H1 (cell line): ENCODE results near the gene DOCK9. TPM values are rescaled to one million over a fixed set of nuclear protein-coding genes. Genes with fewer than 3 reads are reported as not detected.

Source experiments
- CTCF ChIA-PET: fragments of 300-600 bp; sonication (Branson Sonifier 250); formaldehyde crosslinking; loops from one replicate; lab custom pipeline; 2021; ENCODE audit not compliant: partially characterized antibody; lab: Charles Lee
- POLR2A ChIA-PET: fragments of 300-600 bp; sonication (Branson Sonifier 250); formaldehyde crosslinking; loops from one replicate; lab custom pipeline; 2021; ENCODE audit warnings: inconsistent platforms; ENCODE audit not compliant: partially characterized antibody; lab: Charles Lee
- DNase-seq, 2 experiments: peaks; one replicate each; pipeline versions ENCODE4 v3.0.0 to v3.0.0-alpha.2; 2010 to 2022; ENCODE audit warnings: low spot score in 2 of 2, low read depth in 1 of 2, mixed read lengths in 1 of 2
- FAIRE-seq: peaks from 2 replicates; lab custom pipeline; 2011; peaks lifted over from hg19 to GRCh38; lab: Jason Lieb, UNC
- H2AFZ ChIP-seq: 2 replicates; pipeline ENCODE4 v1.8.1; 2012; ENCODE audit warnings: low read length, inconsistent platforms
- H2AK5ac ChIP-seq: 2 replicates; pipeline ENCODE4 v1.6.1; 2013; ENCODE audit warnings: low read depth, low read length
- H2BK120ac ChIP-seq: replicated peaks from 2 replicates; pipeline ENCODE3; 2013; ENCODE audit warnings: low read depth, low read length, inconsistent platforms
- H2BK12ac ChIP-seq: 2 replicates; pipeline ENCODE4 v1.6.1; 2013; ENCODE audit warnings: low read depth, low read length
- H2BK15ac ChIP-seq: 2 replicates; pipeline ENCODE4 v1.6.1; 2013; ENCODE audit warnings: low read length
- H2BK20ac ChIP-seq: 2 replicates; pipeline ENCODE4 v1.6.1; 2013; ENCODE audit warnings: low read length
- H2BK5ac ChIP-seq: 2 replicates; pipeline ENCODE4 v1.6.1; 2013; ENCODE audit warnings: low read depth, low read length
- H3K14ac ChIP-seq: 2 replicates; pipeline ENCODE4 v1.6.1; 2013; ENCODE audit warnings: inconsistent platforms; ENCODE audit not compliant: insufficient read length
- H3K18ac ChIP-seq: 2 replicates; pipeline ENCODE4 v1.6.1; 2013; ENCODE audit warnings: low read length; ENCODE audit errors: extremely low read depth
- H3K23ac ChIP-seq: 2 replicates; pipeline ENCODE4 v1.6.1; 2013; ENCODE audit warnings: inconsistent platforms; ENCODE audit not compliant: insufficient read length
- H3K23me2 ChIP-seq: 2 replicates; pipeline ENCODE4 v1.6.1; 2013; ENCODE audit warnings: low read depth, low read length
- H3K27ac ChIP-seq: 2 replicates; pipeline ENCODE4 v1.6.1; 2011; ENCODE audit warnings: low read depth, low read length, inconsistent platforms
- H3K27me3 ChIP-seq, 4 experiments: replicated peaks in 1 of 4; 1 replicate in 1 of 4; 2 replicates in 3 of 4; pipeline versions ENCODE4 v1.6.1 to v1.8.1; 2011 to 2013; ENCODE audit warnings: low read length in 3 of 4, mild to moderate bottlenecking in 3 of 4, inconsistent platforms in 2 of 4, mixed read lengths in 2 of 4, moderate library complexity in 1 of 4; ENCODE audit not compliant: control insufficient read depth in 3 of 4, insufficient read depth in 3 of 4; ENCODE audit errors: extremely low read depth in 1 of 4
- H3K36me3 ChIP-seq, 4 experiments: 2 replicates each; pipeline versions ENCODE4 v1.6.1 to v1.8.1; 2011 to 2013; ENCODE audit warnings: mild to moderate bottlenecking in 4 of 4, low read length in 3 of 4, moderate library complexity in 2 of 4, control low read depth in 1 of 4, inconsistent platforms in 1 of 4; ENCODE audit not compliant: insufficient read depth in 4 of 4, control insufficient read depth in 2 of 4
- H3K4ac ChIP-seq: replicated peaks from 2 replicates; pipeline ENCODE3; 2013; ENCODE audit warnings: low read length, low read depth, mixed read lengths, inconsistent platforms; ENCODE audit not compliant: insufficient read length
- H3K4me1 ChIP-seq, 4 experiments: replicated peaks in 1 of 4; 1 replicate in 1 of 4; 2 replicates in 3 of 4; pipeline versions ENCODE4 v1.6.1 to v1.8.1; 2011 to 2013; ENCODE audit warnings: low read length in 3 of 4, inconsistent platforms in 2 of 4, mixed read lengths in 1 of 4; ENCODE audit not compliant: insufficient read depth in 4 of 4, control insufficient read depth in 3 of 4
- H3K4me2 ChIP-seq, 2 experiments: 2 replicates each; pipeline versions ENCODE4 v1.6.1 to v1.8.1; 2011 to 2013; ENCODE audit warnings: low read depth in 2 of 2, low read length in 2 of 2, control low read depth in 1 of 2, inconsistent platforms in 1 of 2, mild to moderate bottlenecking in 1 of 2; ENCODE audit not compliant: insufficient read depth in 1 of 2
- H3K4me3 ChIP-seq, 4 experiments: fragments of 200-600, 300-600 bp in 1 of 4; sonication (generic), shearing (Covaris generic), sonication (Bioruptor Twin) in 1 of 4; 2 replicates each; pipeline versions ENCODE4 v1.5.1 to v1.8.1; 2011 to 2016; ENCODE audit warnings: low read length in 4 of 4, low read depth in 3 of 4, control low read depth in 2 of 4, inconsistent platforms in 2 of 4, mild to moderate bottlenecking in 2 of 4, mixed read lengths in 1 of 4, moderate library complexity in 1 of 4; ENCODE audit not compliant: insufficient read depth in 2 of 4; ENCODE audit errors: extremely low read depth in 1 of 4
- H3K56ac ChIP-seq: replicated peaks from 2 replicates; pipeline ENCODE3; 2013; ENCODE audit warnings: low read depth, mild to moderate bottlenecking, mixed read lengths, low read length, inconsistent platforms; ENCODE audit not compliant: insufficient read length
- H3K79me1 ChIP-seq: 2 replicates; pipeline ENCODE4 v1.6.1; 2013; ENCODE audit warnings: low read depth, low read length, control low read depth
- H3K79me2 ChIP-seq, 2 experiments: 2 replicates each; pipeline versions ENCODE4 v1.6.1 to v1.8.1; 2012 to 2013; ENCODE audit warnings: low read length in 2 of 2, mild to moderate bottlenecking in 2 of 2, inconsistent platforms in 1 of 2; ENCODE audit not compliant: insufficient read depth in 2 of 2, control insufficient read depth in 1 of 2
- H3K9ac ChIP-seq, 4 experiments: replicated peaks in 1 of 4; 1 replicate in 1 of 4; 2 replicates in 3 of 4; pipeline versions ENCODE4 v1.6.1 to v1.8.1; 2011 to 2013; ENCODE audit warnings: low read depth in 3 of 4, low read length in 3 of 4, control low read depth in 2 of 4, mild to moderate bottlenecking in 2 of 4, moderate library complexity in 2 of 4, inconsistent platforms in 1 of 4; ENCODE audit errors: extremely low read depth in 1 of 4
- H3K9me3 ChIP-seq, 2 experiments: 2 replicates each; pipeline versions ENCODE4 v1.6.1 to v1.8.1; 2012 to 2013; ENCODE audit warnings: mild to moderate bottlenecking in 2 of 2, moderate library complexity in 2 of 2, control low read depth in 1 of 2, inconsistent platforms in 1 of 2, low read depth in 1 of 2, low read length in 1 of 2, mixed read lengths in 1 of 2; ENCODE audit not compliant: insufficient read depth in 2 of 2
- H4K20me1 ChIP-seq, 2 experiments: replicated peaks in 1 of 2; 2 replicates each; pipeline versions ENCODE3 to v1.8.1; 2011 to 2013; ENCODE audit warnings: inconsistent platforms in 2 of 2, low read length in 2 of 2, mild to moderate bottlenecking in 1 of 2; ENCODE audit not compliant: insufficient read depth in 2 of 2, control insufficient read depth in 1 of 2
- H4K5ac ChIP-seq: 2 replicates; pipeline ENCODE4 v1.6.1; 2013; ENCODE audit warnings: low read length, low read depth, mixed read lengths, inconsistent platforms; ENCODE audit not compliant: insufficient read length
- H4K8ac ChIP-seq: 2 replicates; pipeline ENCODE4 v1.8.0; 2013; ENCODE audit warnings: mild to moderate bottlenecking, moderate library complexity, low read length, inconsistent platforms; ENCODE audit not compliant: insufficient read depth; ENCODE audit errors: extremely low read depth
- H4K91ac ChIP-seq: replicated peaks from 2 replicates; pipeline ENCODE3; 2013; ENCODE audit warnings: low read length, mixed read lengths, inconsistent platforms; ENCODE audit not compliant: insufficient read length
- KDM5A ChIP-seq: fragments of 200-600 bp; IDR thresholded peaks from 2 replicates; pipeline ENCODE4 v1.7.1; 2012; ENCODE audit warnings: mild to moderate bottlenecking, low read length, inconsistent platforms, mixed read lengths
- WGBS, 2 experiments: shearing (Covaris generic) in 1 of 2; methylation state at CpG; one replicate each; pipeline versions ENCODE4 v1.1.6 to v1.1.7; 2013 to 2015; ENCODE audit warnings: low lambda C conversion rate in 2 of 2, mixed read lengths in 2 of 2, inconsistent platforms in 1 of 2, low coverage in 1 of 2, missing lambda C conversion rate in 1 of 2; ENCODE audit not compliant: insufficient replicate concordance in 2 of 2, insufficient coverage in 1 of 2, insufficient read length in 1 of 2; ENCODE audit errors: extremely low coverage in 1 of 2, missing lambda C conversion rate in 1 of 2; 5-methylcytosine and 5-hydroxymethylcytosine counted together
- polyA plus RNA-seq, 7 experiments: library from polyadenylated mRNA; depleted of rRNA in 3 of 7; stranded (reverse) in 5 of 7; unstranded in 2 of 7; fragments of >200 nt in 5 of 7; fragments of 200-250 nt in 2 of 7; gene quantifications; 1 replicate in 5 of 7; 2 replicates in 1 of 7; 4 replicates in 1 of 7; pipeline versions ENCODE4 v1.2.1 to v1.2.3, GENCODE V29; 2011 to 2013; ENCODE audit warnings: missing spikeins in 2 of 7, mixed read lengths in 2 of 7
- total RNA-seq: library from RNA; stranded (reverse); fragmentation: NEBNext Ultra II Directional; extraction: Animal tissue kit (Norgen Biotek cat#: 25700); gene quantifications from 2 replicates; pipeline ENCODE4 v1.2.1, GENCODE V29; 2021

Gene DOCK9
- total and polyA plus RNA-seq, 2 of the 8 experiments (the other 6 are each of a cell fraction or from before 2014, with no cell fraction given) = 21.6 to 31.5 TPM

- Histone ChIP-seq H3K27ac (no peak overlapping the region), H2BK20ac (no peak overlapping the region), H2BK12ac (no peak overlapping the region), H3K4me3 (no peak overlapping the region), H2AK5ac (no peak overlapping the region), H2BK15ac (no peak overlapping the region), H2AFZ (no peak overlapping the region), H3K18ac (no peak overlapping the region), H3K79me1 (no peaks in the 10 kb centered on the region), H4K20me1 (no peaks in the 10 kb centered on the region), H3K4me1 (peaks cover 0 to 11% (median 4%) of the 10 kb centered on the region in 4 experiments; a peak in 4 of 7 replicates), H3K27me3 (no peaks in the 10 kb centered on the region), H2BK5ac (no peak overlapping the region)
- peak in 1 of 2 experiments; percentile 23 for DNase-seq
- POLR2A ChIA-PET = no interaction called here
- FAIRE-seq = no peak
- TF ChIP-seq KDM5A = no peak
- TF ChIP-seq, all 59 proteins: peak for 0
- no peak overlapping the region for H3K4me2 ChIP-seq
- H3K79me2 ChIP-seq = no peaks in the 10 kb centered on the region
- 93% methylated on average over 5 of the region's 5 CpGs; no CpG with 5 or more reads in 1 of the 2 experiments for WGBS, 2 experiments
- H4K5ac ChIP-seq = no peak overlapping the region
- no peak overlapping the region for H3K4ac ChIP-seq
- H3K9me3 ChIP-seq = no peaks in the 10 kb centered on the region
- H3K9ac ChIP-seq = no peak overlapping the region
- H3K23ac ChIP-seq = no peak overlapping the region
- H4K8ac ChIP-seq = no peak overlapping the region
- no peak overlapping the region for H3K56ac ChIP-seq
- no peaks in the 10 kb centered on the region for H3K23me2 ChIP-seq
- CTCF ChIA-PET = interaction anchor here (0.7 to 3.1 kb wide), 4 partner anchors 26 to 48 kb away, joined by 3 to 9 read pairs (median 3); no protein-coding TSS in a partner anchor
- H4K91ac ChIP-seq = no peak overlapping the region
- no peaks in the 10 kb centered on the region for H3K36me3 ChIP-seq
- H3K14ac ChIP-seq = no peak overlapping the region
- no peak overlapping the region for H2BK120ac ChIP-seq
Measured at GRCh38 chr13:98996046-98996445, 18.2 kb upstream of the DOCK9 start.
